ENCODE results near the gene DLK1. TPM values are rescaled to one million over a fixed set of nuclear protein-coding genes. Genes with fewer than 3 reads are reported as not detected.

DLK1 gene
- total RNA-seq, 1 donor from 2014 or later = 4.4 TPM

- peaks cover 57% of the 10 kb centered on the region for H3K4me1 Mint-ChIP-seq
- H3K4me3 Mint-ChIP-seq = no peak overlapping the region
- no peaks in the 10 kb centered on the region for H3K27me3 Mint-ChIP-seq (ENCODE audit: low read depth)
- no peaks in the 10 kb centered on the region for H3K36me3 Mint-ChIP-seq (ENCODE audit: low read depth)
- no peak for TF ChIP-seq CTCF (conservative IDR thresholded peaks at IDR 0.05)
- no peak for DNase-seq (ENCODE audit: low read depth, low spot score)
- peak overlapping the region; percentile 84 for H3K27ac Mint-ChIP-seq (ENCODE audit: unreplicated experiment)
- H3K9me3 Mint-ChIP-seq = no peaks in the 10 kb centered on the region
Measured at GRCh38 chr14:100782516-100783320, 56.0 kb downstream of the DLK1 start.

GRCh38 chr14:100783630-100784370 lies 57.1 kb downstream of the DLK1 start:
- H3K4me3 Mint-ChIP-seq = no peak overlapping the region
- peaks cover 68% of the 10 kb centered on the region for H3K4me1 Mint-ChIP-seq
- H3K27ac Mint-ChIP-seq (ENCODE audit: unreplicated experiment) = peak overlapping the region; percentile 98
- DNase-seq (ENCODE audit: low read depth, low spot score) = no peak
- no peak for TF ChIP-seq CTCF (conservative IDR thresholded peaks at IDR 0.05)
- no peaks in the 10 kb centered on the region for H3K27me3 Mint-ChIP-seq (ENCODE audit: low read depth)
- H3K9me3 Mint-ChIP-seq = no peaks in the 10 kb centered on the region
- H3K36me3 Mint-ChIP-seq (ENCODE audit: low read depth) = no peaks in the 10 kb centered on the region

GRCh38 chr14:100784523-100785337 lies 58.0 kb downstream of the DLK1 start:
- H3K9me3 Mint-ChIP-seq = no peaks in the 10 kb centered on the region
- H3K4me1 Mint-ChIP-seq = peaks cover 77% of the 10 kb centered on the region
- H3K27ac Mint-ChIP-seq (ENCODE audit: unreplicated experiment) = peak overlapping the region; percentile 35

GRCh38 chr14:100785338-100785615 lies 58.6 kb downstream of the DLK1 start:
- no peak for TF ChIP-seq CTCF (conservative IDR thresholded peaks at IDR 0.05)
- no peaks in the 10 kb centered on the region for H3K36me3 Mint-ChIP-seq (ENCODE audit: low read depth)
- H3K9me3 Mint-ChIP-seq = no peaks in the 10 kb centered on the region
- H3K27ac Mint-ChIP-seq (ENCODE audit: unreplicated experiment) = peak overlapping the region; percentile 35
- no peaks in the 10 kb centered on the region for H3K27me3 Mint-ChIP-seq (ENCODE audit: low read depth)
- DNase-seq (ENCODE audit: low read depth, low spot score) = no peak
- no peak overlapping the region for H3K4me3 Mint-ChIP-seq
- H3K4me1 Mint-ChIP-seq = peaks cover 75% of the 10 kb centered on the region

More at GRCh38 chr14:100784523-100785337, 58.0 kb downstream of the DLK1 start:
- no peak overlapping the region for H3K4me3 Mint-ChIP-seq
- H3K27me3 Mint-ChIP-seq (ENCODE audit: low read depth) = no peaks in the 10 kb centered on the region
- DNase-seq (ENCODE audit: low read depth, low spot score) = no peak
- H3K36me3 Mint-ChIP-seq (ENCODE audit: low read depth) = no peaks in the 10 kb centered on the region
- TF ChIP-seq CTCF (conservative IDR thresholded peaks at IDR 0.05) = no peak

GRCh38 chr14:100785626-100786025 lies 58.9 kb downstream of the DLK1 start:
- Mint-ChIP-seq H3K9me3 (no peaks in the 10 kb centered on the region), H3K36me3 (ENCODE audit: low read depth) (no peaks in the 10 kb centered on the region), H3K4me1 (peaks cover 77% of the 10 kb centered on the region), H3K27ac (ENCODE audit: unreplicated experiment) (peak overlapping the region; percentile 94), H3K27me3 (ENCODE audit: low read depth) (no peaks in the 10 kb centered on the region), H3K4me3 (peak overlapping the region; percentile 16)
- DNase-seq (ENCODE audit: low read depth, low spot score) = no peak
- no peak for TF ChIP-seq CTCF (conservative IDR thresholded peaks at IDR 0.05)

Data from neural crest cell (in vitro differentiated cells).